HepG2 (cell line): ENCODE data around the gene CENPP. TPM values are rescaled to one million over a fixed set of nuclear protein-coding genes. Genes with fewer than 3 reads are reported as not detected.

Experiments used
- ATAC-seq: fragments of 200-7000 bp; cut with Tn5 transposase; 3 replicates; pipeline ENCODE4 v1.9.1; 2020; ENCODE audit warnings: mild to moderate bottlenecking, moderate library complexity
- BruUV-seq: library from RNA; stranded (reverse); fragments of 400-500 nt; replicated peaks from 2 replicates; lab custom pipeline; 2021; lab: Mats Ljungman, UMichigan
- CTCF ChIA-PET: fragments of 300-600 bp; formaldehyde crosslinking; extraction: SDS; loops from one replicate; lab custom pipeline; 2021; ENCODE audit warnings: low total read pairs, inconsistent platforms, low intra/inter-chr PET ratio; lab: Yijun Ruan, JAX
- POLR2A ChIA-PET: fragments of 350-600 bp; sonication (Branson Sonifier 250); formaldehyde crosslinking; loops from one replicate; lab custom pipeline; 2020; ENCODE audit warnings: antibody characterized with exemption, inconsistent platforms; lab: Yijun Ruan, JAX
- DNase-seq: peaks from one replicate; pipeline ENCODE4 v3.0.0-alpha.2; 2015; ENCODE audit warnings: low spot score
- FAIRE-seq: peaks from 3 replicates; lab custom pipeline; 2011; peaks lifted over from hg19 to GRCh38; lab: Jason Lieb, UNC
- H2AFZ ChIP-seq: one replicate; pipeline ENCODE4 v1.6.1; 2011; ENCODE audit warnings: low read length, inconsistent platforms
- H3K27ac ChIP-seq: fragments of 300-600 bp; 3 replicates; pipeline ENCODE4 v1.8.0; 2011; ENCODE audit warnings: mixed run types, mild to moderate bottlenecking, mixed read lengths, low read length, inconsistent platforms; ENCODE audit not compliant: insufficient read depth; ENCODE audit errors: extremely low read length
- H3K27me3 ChIP-seq, 2 experiments: fragments of 200-600 bp in 1 of 2; 2 replicates in 1 of 2; 3 replicates in 1 of 2; pipeline versions ENCODE4 v1.6.0 to v1.8.0; 2011; ENCODE audit warnings: low read length in 2 of 2, mild to moderate bottlenecking in 2 of 2, moderate library complexity in 2 of 2, inconsistent platforms in 1 of 2; ENCODE audit not compliant: insufficient read depth in 2 of 2, control insufficient read depth in 1 of 2
- H3K36me3 ChIP-seq, 2 experiments: fragments of 200-600 bp in 1 of 2; replicated peaks in 1 of 2; 2 replicates in 1 of 2; 3 replicates in 1 of 2; pipeline versions ENCODE4 v1.5.1 to v1.8.0; 2011; ENCODE audit warnings: low read length in 2 of 2, inconsistent platforms in 1 of 2; ENCODE audit not compliant: insufficient read depth in 2 of 2, control insufficient read depth in 1 of 2
- H3K4me1 ChIP-seq: 2 replicates; pipeline ENCODE4 v1.5.1; 2012; ENCODE audit warnings: low read length, inconsistent platforms; ENCODE audit not compliant: insufficient read depth
- H3K4me2 ChIP-seq: 2 replicates; pipeline ENCODE4 v1.6.0; 2011; ENCODE audit warnings: low read depth, low read length, inconsistent platforms
- H3K4me3 ChIP-seq, 3 experiments: fragments of 200-600 bp in 1 of 3; sonication (generic), shearing (Covaris generic) in 1 of 3; replicated peaks in 1 of 3; 2 replicates each; pipeline ENCODE4 v1.5.1; 2011 to 2016; ENCODE audit warnings: low read length in 3 of 3, inconsistent platforms in 2 of 3, low read depth in 2 of 3, mild to moderate bottlenecking in 2 of 3, control low read depth in 1 of 3, mixed read lengths in 1 of 3; ENCODE audit not compliant: insufficient read depth in 1 of 3
- H3K79me2 ChIP-seq: one replicate; pipeline ENCODE4 v1.6.1; 2011; ENCODE audit warnings: low read length, inconsistent platforms; ENCODE audit not compliant: insufficient read depth
- H3K9ac ChIP-seq: 2 replicates; pipeline ENCODE4 v1.6.0; 2011; ENCODE audit warnings: mild to moderate bottlenecking, low read depth, low read length, inconsistent platforms; ENCODE audit not compliant: insufficient read depth
- H3K9me3 ChIP-seq: 2 replicates; pipeline ENCODE4 v1.5.1; 2012; ENCODE audit warnings: mild to moderate bottlenecking, low read length
- H4K20me1 ChIP-seq: 2 replicates; pipeline ENCODE4 v1.6.0; 2011; ENCODE audit warnings: inconsistent platforms, mild to moderate bottlenecking, low read length, moderate library complexity; ENCODE audit not compliant: insufficient read depth
- ATAD3A ChIP-seq: sonication (generic); formaldehyde crosslinking; IDR thresholded peaks from 2 replicates; pipeline ENCODE4 v1.4.0; 2020; ENCODE audit warnings: missing genetic modification reagents
- HNF4A ChIP-seq: sonication (generic); formaldehyde crosslinking; IDR thresholded peaks from 2 replicates; pipeline ENCODE4 v1.4.0; 2020; ENCODE audit warnings: missing genetic modification reagents
- KLF15 ChIP-seq: sonication (generic); formaldehyde crosslinking; IDR thresholded peaks from 2 replicates; pipeline ENCODE4 v1.8.1; 2023; ENCODE audit warnings: borderline replicate concordance, mild to moderate bottlenecking, inconsistent platforms, missing genetic modification reagents, mixed read lengths
- ZBTB8A ChIP-seq: sonication (generic); formaldehyde crosslinking; IDR thresholded peaks from 2 replicates; pipeline ENCODE4 v1.4.0; 2020; ENCODE audit warnings: mild to moderate bottlenecking, low read depth, missing genetic modification reagents, borderline replicate concordance
- ZNF432 ChIP-seq: sonication (generic); formaldehyde crosslinking; IDR thresholded peaks from 2 replicates; pipeline ENCODE4 v1.5.0; 2020; ENCODE audit warnings: missing genetic modification reagents, mild to moderate bottlenecking, borderline replicate concordance
- WGBS: methylation state at CpG from one replicate; pipeline ENCODE4 v1.1.6; 2017; ENCODE audit warnings: low lambda C conversion rate; 5-methylcytosine and 5-hydroxymethylcytosine counted together
- in situ Hi-C: cut with HindIII; loops from 2 replicates; pipeline ENCODE4 v1.10.0; 2017; ENCODE audit warnings: low pct_unique_long_range_greater_than_20kb; ENCODE audit not compliant: extremely low pct_ligation_motif_present
- intact Hi-C: fragments of 100-400 bp; cut with micrococcal nuclease; formaldehyde crosslinking; loops from one replicate; pipeline ENCODE4 v1.10.0; 2022; ENCODE audit not compliant: unreplicated experiment
- polyA plus RNA-seq, 8 experiments: library from polyadenylated mRNA; depleted of rRNA in 3 of 8; stranded (reverse) in 7 of 8; unstranded in 1 of 8; fragments of >200 nt; fragmentation: Illumina TruSeq in 4 of 8; extraction: Trizol in 4 of 8; gene quantifications; 2 replicates each; pipeline versions ENCODE4 v1.2.1 to v1.2.3, GENCODE V29; 2011 to 2016; ENCODE audit warnings: low read depth in 4 of 8, missing spikeins in 1 of 8, mixed read lengths in 1 of 8; ENCODE audit not compliant: insufficient read depth in 1 of 8
- total RNA-seq, 5 experiments: library from RNA; depleted of rRNA; stranded (reverse); fragments of >200 nt; fragmentation: Illumina TruSeq; extraction: Trizol; gene quantifications; 2 replicates each; pipeline ENCODE4 v1.2.3, GENCODE V29; 2016; ENCODE audit warnings: low read depth in 1 of 5

Gene CENPP
- total and polyA plus RNA-seq, 2 of the 13 experiments (the other 11 are each of a cell fraction or from before 2014, with no cell fraction given): 2.0 to 11.4 TPM

GRCh38 chr9:92535940-92536850 lies 210.4 kb downstream of the CENPP start, which contains the start of gene ECM2:
Gene ECM2, minus strand, starts transcription at chr9:92535990. Its CDS starts 13,124 bp downstream, at chr9:92522866.
- FAIRE-seq: no peak
- ChIA-PET POLR2A (no interaction called here), CTCF (no interaction called here)
- intact Hi-C loops (no loop called here), in situ Hi-C loops (no loop called here)
- no TSS peak for BruUV-seq
- Histone ChIP-seq H3K9me3 (no peaks in the 10 kb centered on the region), H4K20me1 (no peaks in the 10 kb centered on the region), H3K4me2 (peak within 1 kb of the TSS; percentile 49), H3K4me1 (peaks cover 36% of the 10 kb centered on the region), H3K4me3 (peak within 1 kb of the TSS in 1 of 3 experiments; percentile 21; a peak in 2 of 6 replicates), H3K79me2 (no peaks in the 10 kb centered on the region), H3K36me3 (no peaks in the 10 kb centered on the region), H2AFZ (peak within 1 kb of the TSS; percentile 42), H3K27me3 (no peaks in the 10 kb centered on the region), H3K9ac (no peak within 1 kb of the TSS), H3K27ac (peak within 1 kb of the TSS; percentile 51)
- TF ChIP-seq HNF4A (peak; percentile 37; the same call in 1 of the 2 replicates), ZBTB8A (CRISPR knock-in tag) (no peak)
- WGBS: 66% methylated on average over 7 of the region's 7 CpGs
- ATAC-seq: no peak
- DNase-seq: no peak

GRCh38 chr9:92538541-92538940 lies 212.8 kb downstream of the CENPP start:
- H3K27me3 ChIP-seq: no peaks in the 10 kb centered on the region
- FAIRE-seq (no peak), ATAC-seq (no peak), DNase-seq (no peak)
- ChIA-PET POLR2A (no interaction called here), CTCF (no interaction called here)
- no peak overlapping the region for H3K4me3 ChIP-seq
- no peak overlapping the region for H3K9ac ChIP-seq
- TF ChIP-seq ZNF432 (CRISPR knock-in tag) (no peak), ATAD3A (CRISPR knock-in tag) (no peak), KLF15 (CRISPR knock-in tag) (no peak)
- peaks cover 36% of the 10 kb centered on the region for H3K4me1 ChIP-seq
- WGBS: 53% methylated on average over 2 of the region's 2 CpGs
- intact Hi-C loops: no loop called here
- no peak overlapping the region for H2AFZ ChIP-seq
- H3K9me3 ChIP-seq: no peaks in the 10 kb centered on the region
- BruUV-seq: no TSS peak
- H3K36me3 ChIP-seq: no peaks in the 10 kb centered on the region
- H3K4me2 ChIP-seq: no peak overlapping the region
- no peaks in the 10 kb centered on the region for H4K20me1 ChIP-seq
- in situ Hi-C loops: no loop called here
- no peaks in the 10 kb centered on the region for H3K79me2 ChIP-seq
- no peak overlapping the region for H3K27ac ChIP-seq
